NCI-H2029 treated with DMSO at 0.1 percent for 48 hours (cell line): ENCODE measurements around the gene GSTA3.
"Not testable (repeated sequence)": the region's sequence is repeated elsewhere in the genome, so short reads cannot be mapped to it uniquely, and the experiment has no call there.

Experiments used
- DNase-seq: peaks from one replicate; lab custom pipeline; 2025; lab: John Stamatoyannopoulos, UW

GSTA3 gene

DNA sequence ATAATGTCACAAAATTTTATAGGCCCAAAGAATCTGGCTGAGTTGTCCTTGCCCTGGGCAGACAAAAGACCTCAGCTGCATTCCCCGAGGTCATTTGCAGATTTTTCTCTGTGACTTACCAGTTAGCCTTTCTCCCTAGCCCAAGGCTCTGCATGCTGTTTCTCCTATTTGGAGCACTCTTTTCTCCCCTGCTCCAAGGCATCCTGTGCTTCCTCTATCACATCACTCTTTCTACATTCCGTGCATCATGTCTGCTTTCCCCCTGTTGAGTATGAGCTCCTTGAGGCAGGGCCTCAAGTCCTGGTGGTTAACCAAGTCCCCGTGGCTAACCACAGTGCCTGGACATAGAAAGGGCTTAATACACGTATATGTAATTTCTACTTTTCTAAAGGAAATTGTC lies 593 bp upstream of the GSTA3 start:
- no peak for DNase-seq

DNA sequence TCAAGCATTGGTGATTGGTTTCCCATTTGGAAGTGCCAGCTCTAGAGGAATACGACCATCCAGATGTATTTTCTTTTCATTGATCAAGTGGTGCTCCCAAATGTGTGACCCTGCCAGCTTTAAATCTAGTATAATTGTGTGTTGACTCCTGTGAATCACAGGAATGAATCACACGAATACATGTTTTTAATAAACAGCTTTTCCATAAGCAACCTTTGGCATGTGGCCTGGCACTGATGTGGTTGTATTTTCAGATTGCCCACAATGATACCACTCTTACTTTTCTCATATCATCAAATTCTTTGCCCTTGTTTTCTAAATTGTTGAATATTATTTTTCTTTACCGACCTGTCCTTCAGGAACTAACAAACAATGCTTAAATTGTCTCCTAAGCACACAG lies 367 bp downstream of the GSTA3 start:
- no peak for DNase-seq

DNA sequence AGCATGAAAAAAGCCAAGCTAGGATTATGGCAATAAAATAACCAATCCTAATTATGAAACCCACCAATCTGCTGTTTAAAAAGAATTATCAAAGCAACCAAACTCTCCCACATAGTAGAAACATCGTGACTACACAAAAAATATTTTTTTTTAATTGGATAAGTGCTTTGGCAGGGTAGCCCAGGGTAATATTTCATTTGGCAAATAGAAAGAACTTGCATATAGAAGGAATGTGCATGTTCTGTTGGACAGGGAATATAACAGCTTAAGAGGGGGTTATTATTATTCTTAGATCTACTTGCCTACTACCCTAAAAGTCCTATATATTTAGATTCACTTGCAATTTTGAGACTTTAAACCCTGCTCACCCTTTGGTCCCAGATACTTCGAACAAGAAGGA lies 972 bp downstream of the GSTA3 start:
- DNase-seq = no peak

DNA sequence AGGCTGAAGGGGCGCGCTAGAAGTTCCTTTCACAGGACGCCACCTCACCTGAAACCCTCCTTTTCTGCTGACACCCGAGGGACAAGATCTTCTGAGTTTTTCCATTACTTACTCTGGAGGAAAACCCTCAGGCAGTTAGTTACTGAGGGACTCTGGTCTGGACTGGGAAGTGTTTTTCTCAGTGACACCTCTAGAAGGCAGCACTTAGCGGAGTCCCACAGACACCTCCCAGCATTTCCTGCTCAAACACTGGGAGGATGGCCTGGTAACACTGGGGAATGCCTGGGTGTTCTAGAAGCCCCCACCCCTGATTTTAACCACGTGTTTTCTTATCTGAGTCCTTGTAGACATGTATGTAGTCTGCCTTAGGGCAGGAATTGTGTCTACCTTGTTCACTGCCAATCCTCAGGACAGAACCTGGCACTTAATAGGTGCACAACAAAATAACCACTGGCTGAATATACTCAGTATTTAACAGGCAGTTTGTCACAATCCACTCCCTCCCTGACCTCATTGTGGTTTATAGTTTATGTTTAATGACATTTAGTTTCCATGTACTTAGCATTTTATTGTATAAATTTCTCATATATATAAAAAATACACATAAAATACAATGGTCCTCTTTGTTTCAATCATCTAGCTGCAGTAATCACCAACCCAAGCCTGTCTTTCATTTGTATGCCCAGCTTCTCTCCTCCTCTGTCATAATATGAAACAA lies 4.8 kb downstream of the GSTA3 start:
- DNase-seq = no peak

DNA sequence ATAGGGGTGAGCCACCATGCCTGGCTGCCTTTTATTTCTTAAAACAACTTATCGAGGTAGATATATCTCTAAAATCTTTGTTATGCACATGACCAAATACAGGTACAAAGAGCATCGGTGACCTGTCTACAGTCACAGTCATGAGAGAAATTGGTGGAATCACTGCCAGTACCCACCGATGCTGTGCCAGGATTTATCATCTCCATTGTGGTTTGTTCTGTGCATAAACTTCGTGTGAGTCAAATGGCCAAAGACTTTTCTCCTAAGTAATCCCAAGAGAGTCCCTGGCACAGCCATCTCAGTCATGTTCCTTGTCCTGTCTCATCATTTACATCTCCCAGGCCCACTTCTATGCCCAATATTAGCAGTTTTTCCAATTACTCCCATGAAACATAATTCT lies 9.0 kb downstream of the GSTA3 start:
- DNase-seq = no peak

DNA sequence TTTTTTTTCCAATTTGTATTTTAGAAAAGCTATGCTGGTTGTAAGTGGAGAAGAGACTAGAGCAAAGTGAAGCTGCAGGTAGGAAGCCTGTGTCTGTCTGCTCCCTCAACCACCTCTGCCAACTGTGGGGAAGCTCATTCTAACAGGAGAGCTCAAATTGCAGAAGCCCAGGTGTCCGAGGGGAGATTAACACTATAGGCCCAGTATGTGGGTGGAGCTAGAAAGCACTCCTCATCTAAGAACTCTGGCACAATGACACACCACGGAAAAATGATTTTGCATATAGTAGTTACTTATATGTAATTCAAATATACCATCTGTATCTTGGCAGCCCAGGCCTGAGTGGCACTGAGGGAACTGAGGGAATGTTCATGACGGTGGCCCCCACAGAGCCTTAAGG lies 13.7 kb downstream of the GSTA3 start:
- peak; percentile 10 for DNase-seq

DNA sequence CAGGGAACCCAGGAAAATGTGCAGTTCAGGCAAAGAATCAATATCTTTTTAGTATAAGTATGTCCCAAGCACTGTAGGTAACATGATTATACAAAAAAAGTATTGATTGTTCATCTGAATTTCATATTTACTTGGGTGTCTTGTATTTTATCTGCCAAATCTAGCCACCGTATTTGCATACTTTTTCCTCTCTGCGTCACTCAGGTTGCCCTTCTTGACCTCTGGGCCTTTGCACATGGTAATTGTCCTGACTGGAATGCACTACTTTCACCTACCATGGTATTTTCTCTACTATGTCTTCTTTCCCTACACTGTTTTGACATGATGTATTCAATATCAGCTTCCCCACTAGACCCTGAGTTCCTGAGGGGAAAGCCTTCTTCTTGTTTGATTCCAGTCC lies 15.2 kb downstream of the GSTA3 start:
- no peak for DNase-seq

DNA sequence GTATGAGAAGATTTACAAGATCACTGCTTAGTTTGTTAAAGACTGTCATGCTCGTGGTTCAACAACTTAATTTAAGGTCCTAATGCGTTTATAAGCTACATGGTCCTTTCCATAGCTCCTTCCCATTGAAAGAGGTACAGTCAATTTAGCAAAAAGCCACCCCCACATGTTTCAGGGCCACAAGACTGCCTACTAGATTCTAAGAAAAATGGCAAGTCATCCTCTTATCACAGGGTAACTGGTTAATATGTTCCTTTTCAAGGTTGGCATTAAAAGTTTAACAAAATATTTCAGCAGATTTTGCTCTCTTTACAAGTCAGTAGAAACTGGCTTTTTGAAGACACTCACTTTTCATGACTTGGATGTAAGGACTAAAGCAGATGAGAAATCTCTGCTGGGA lies 15.7 kb downstream of the GSTA3 start:
- DNase-seq = no peak

DNA sequence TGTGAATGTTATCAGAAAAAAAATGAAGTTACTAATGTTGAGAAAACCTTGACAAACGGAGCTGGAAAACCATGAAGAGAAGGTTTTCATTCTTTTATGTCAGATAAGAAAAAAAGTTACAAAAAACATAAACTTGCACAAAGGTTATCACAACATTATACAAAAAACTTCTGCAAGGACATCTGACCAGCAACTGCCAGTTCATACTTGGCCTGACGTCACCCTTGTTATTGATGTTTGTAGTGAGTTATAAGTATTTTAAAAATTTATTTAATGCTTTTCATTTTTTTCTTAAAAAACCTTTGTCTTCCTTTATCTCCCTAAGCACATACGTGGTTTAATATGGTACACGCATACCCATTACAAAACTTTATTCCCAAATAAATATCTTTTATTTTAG lies 16.3 kb downstream of the GSTA3 start:
- no peak for DNase-seq

DNA sequence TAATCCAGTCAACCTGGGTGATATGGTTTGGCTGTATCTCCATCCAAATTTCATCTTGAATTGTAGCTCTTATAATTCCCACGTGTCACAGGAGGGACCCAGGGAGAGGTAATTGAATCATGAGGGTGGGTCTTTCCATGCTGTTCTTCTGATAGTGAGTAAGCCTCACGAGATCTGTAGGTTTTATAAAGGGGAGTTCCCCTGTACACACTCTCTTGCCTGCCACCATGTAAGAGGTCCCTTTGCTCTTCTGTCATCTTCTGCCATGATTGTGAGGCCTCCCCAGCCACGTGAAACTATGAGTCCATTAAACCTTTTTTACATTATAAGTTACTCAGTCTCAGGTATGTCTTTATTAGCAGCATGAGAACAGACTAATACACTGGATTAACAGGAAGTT lies 19.5 kb downstream of the GSTA3 start:
- DNase-seq = no peak

DNA sequence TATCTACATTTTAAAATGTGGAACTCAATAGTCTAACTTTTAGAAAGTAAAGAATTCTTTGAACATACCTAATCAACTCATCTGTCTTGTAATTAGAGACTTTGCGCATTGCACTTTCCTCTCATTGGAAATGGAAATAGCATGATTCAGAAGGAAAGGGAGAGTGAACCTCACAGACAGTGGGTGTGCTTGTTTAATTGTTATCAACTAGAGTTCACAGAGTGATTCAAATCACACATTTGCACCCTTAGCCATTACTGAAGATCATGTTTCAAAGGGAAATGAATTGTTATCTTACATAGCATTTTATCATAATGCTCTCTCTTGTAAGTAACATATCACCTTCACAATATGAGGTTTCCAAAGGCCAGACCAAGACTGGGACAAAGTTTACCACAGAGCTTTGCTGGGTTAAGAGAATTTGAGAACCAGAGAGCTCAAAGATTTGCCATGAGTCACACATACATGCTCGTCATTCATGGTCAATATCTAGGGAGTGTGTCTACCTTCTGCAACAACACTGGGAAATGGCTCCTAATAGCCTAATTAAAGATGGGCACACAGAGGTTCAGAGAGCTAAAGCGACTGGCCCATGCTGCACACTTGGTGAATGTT lies 21.5 kb downstream of the GSTA3 start:
- no peak for DNase-seq

DNA sequence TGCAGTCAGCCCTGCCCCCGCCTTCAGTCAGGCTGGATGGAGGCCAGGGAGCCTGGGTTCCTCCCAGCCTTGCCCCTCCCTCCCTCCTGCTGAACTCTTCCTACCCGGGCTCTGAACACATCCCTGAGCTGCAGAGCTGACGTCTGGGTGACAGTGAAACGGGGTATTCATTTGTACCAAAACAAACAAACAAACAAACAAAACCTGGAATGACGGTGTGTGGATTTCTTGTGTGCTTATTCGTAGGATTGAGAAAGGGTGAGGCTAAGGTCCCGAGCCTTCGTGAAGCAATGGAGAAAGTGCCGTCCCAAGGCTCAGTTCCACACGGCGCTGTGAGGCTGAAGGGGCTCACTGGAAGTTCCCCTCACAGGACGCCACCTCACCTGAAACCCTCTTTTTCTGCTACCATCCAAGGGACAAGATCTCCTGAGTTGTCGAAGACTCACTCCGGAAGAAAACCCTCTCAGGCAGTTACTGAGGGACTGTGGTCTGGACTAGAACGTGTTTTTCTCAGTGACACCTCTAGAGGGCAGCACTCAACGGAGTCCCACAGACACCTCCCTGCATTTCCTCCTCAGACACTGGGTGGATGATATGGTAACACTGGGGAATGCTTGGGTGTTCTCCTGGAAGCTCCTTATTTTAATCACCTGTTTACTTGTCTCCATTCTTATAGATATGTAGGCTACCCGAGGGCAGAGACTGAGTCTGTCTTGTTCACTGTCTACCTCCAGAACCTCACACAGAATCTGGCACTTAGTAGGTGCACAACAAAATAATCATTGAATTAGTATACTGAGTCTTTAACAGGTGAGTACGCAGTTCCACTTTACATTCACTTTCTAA lies 27.3 kb downstream of the GSTA3 start:
- peak; percentile 88 for DNase-seq

DNA sequence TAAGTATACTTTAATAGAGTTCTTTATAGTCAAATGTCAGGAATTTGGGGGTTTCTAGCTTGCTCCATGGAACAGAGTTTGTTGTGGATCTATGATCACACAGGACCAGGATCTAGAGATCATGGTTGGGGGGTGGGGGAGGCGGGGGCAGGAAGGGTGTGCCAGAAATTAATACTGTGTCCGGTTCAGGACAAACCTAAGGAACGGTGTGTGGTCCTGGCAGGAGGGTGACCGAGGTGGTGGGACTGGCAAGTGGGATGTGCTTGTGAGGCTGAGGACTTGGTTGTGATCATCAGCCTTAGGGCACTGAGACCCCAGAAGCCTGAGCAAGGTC lies 27.9 kb downstream of the GSTA3 start:
- DNase-seq = no peak

DNA sequence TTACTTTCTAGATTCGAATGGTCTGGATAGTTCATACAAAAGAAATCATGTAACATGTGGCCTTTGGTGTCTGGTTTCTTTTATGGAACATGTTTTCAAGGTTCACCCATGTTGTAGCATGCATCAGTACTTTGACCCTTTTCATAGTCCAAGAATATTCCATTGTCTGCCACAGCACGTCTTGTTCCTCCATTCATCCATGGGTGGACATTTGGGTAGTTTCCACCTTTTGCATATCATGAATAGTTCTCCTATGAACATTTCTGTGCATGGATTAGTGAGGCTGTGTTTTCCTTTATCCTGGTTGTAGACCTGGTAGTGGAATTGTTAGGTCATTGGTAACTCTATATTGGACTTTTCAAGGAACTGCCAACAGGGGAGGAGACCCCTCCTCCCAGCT lies 31.7 kb downstream of the GSTA3 start:
- DNase-seq = no peak

DNA sequence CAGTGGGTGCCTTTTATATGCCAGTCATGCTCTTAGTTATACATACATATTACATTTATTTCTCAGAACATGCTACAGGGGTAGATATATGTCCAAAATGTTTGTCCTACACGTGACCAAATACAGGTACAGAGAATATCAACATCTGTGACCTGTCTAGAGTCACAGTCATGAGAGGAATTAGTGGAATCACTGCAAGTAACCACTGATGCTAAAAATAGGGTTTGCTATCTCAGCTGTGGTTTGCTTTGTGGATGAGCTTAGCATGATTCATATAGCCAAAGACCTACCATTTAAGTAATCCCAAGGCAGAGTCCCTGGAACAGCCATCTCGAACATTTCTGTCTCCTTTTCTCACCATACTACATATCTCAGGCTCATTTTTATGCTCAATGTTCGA lies 32.3 kb downstream of the GSTA3 start:
- DNase-seq = no peak

DNA sequence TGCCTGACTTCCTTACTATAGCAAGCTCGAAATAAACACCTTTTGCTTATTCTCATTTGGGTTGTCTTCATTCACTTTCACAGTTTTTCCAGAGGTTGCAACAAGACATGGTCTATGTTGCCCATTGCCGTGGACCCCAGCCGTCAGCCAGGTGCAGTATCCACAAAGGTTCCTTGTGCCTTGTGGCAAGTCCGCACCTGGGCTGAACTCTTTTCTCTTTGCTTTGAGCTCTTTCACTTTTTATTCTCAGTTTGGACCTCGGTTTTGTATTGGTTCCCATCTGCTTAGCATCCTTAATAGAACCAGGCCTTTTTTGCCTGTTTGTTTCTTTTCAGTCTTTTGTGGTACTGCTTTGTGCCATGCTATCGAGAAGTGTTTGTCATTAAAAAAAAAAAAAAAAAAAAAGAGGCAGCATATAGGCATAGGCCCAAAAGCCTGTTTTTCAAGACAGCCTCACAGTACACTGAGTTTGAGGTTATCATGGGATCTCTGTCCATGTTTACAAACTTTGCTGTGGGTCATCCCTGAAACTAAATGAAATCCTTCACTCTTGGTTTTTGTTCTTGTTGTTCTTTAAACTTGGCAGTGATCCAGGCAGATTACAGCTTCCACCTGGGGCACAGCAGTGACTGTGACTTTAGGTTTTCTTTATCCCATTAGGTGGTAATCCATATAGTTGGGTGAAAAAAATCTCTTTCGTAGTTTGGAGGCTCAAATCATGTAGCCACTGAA lies 33.3 kb downstream of the GSTA3 start:
- no peak for DNase-seq

DNA sequence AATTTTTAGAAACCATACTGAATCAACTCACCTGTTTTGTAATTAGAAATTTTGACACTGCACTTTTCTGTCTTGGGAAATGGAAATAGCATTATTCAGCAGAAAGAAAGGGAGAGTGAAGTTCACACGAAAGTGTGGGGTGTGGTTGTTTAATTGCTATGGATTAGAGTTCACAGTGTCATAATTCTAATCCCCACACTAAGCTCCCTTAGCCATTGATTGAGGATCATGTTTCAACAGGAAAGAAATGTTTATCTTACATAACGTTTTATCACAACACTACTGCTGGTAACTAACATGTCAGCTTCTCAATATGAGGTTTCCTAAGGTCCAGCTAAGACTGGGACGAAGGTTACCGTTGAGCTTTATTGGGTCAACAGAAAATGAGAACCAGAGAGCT lies 37.5 kb downstream of the GSTA3 start:
- DNase-seq = no peak

DNA sequence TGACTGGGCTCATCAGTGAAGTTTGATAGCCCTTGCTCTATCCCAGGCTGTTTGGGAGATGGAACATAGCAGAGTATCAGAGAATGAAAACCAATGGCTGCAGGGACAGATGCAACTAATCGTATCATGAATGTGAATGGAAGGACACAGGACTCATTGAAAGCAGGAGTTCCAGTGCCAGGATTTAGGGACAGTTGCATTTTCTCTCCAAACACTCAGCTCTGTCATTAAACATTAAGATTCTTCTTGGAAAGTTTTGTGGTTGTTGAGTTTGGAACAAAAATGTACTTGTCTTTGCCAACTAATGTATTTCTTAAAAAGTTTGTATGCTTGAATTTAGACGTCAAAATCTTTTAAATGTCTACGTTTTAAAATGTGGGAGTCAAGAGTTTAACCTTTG lies 37.9 kb downstream of the GSTA3 start:
- no peak for DNase-seq

DNA sequence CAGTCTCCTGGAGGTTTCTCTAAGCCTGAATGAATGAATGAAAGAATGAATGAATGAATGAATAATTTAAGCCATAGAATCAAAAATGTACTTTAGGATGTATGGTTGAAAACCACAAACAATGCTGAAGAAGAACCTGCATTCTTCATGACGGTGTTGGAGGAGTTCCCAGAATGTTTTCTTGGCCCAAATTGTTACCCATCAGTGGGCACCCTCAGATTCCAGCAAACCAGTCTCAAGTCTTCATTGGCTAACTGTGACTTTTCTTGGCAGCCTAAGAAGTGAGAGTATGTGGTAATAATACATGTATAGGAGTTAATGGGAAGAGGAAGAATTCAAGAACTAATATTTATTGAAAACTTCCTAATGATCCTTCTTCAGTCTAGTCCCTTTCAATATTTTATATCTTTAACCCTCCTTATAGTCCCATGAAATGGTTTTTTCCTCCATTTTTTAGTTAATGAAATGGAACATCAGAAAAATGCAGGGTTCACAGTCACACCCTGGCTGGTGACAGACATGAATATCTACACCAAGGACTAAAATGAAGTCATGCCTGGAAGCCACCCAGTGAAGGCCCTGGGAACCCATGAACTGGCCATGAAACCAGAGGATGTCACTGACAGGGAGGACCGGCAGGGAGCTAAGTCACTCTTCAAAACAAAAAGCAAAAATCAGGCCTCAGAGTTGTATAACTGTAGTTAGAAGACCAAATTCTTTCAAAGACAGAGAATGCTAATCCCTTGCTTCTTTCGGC lies 39.0 kb downstream of the GSTA3 start:
- DNase-seq = not testable (repeated sequence)

DNA sequence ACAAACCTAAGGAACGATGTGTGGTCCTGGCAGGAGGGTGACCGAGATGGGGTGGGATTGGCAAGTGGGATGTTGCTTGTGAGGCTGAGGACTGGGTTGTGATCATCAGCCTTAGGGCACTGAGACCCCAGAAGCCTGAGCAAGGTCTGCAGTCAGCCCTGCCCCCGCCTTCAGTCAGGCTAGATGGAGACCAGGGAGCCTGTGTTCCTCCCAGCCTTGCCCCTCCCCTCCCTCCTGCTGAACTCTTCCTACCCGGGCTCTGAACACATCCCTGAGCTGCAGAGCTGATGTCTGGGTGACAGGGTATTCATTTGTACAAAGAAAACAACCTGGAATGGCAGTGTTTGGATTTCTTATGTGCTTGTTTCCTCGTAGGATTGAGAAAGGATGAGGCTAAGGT lies 40.6 kb downstream of the GSTA3 start:
- not testable (repeated sequence) for DNase-seq

DNA sequence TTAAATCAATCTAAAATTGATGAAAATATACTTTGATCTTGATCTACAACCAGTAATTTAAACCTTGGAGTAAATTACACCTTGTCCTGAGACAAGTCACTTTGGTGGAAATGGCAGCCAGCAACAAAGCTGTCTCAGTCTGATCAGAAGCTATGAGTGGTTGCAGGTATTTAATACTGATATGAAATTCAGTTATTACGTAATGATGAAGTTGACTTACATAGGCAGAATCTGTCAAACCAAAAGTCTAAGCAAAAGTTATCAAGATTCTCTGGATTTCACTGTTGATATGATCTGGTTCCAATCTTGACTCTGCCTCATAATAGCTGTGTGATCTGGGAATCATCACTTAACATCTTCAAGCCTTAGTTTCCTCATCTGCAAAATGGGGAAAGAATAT lies 41.3 kb downstream of the GSTA3 start:
- DNase-seq = no peak

DNA sequence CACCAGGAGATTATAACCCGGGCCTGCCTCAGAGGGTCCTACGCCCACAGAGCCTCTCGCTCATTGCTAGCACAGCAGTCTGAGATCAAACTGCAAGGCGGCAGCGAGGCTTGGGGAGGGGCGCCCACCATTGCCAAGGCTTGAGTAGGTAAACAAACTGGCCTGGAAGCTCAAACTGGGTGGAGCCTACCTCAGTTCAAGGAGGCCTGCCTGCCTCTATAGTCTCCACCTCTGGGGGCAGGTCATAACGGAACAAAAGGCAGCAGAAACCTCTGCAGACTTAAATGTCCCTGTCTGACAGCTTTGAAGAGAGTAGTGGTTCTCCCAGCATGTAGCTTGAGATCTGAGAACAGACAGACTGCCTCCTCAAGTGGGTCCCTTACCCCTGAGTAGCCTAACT lies 48.3 kb downstream of the GSTA3 start:
- DNase-seq = peak; percentile 35
